Right ventricle myocardium superior (tissue), 1 donor: Measurements from ENCODE around the gene CACNA1C. TPM values are rescaled to one million over a fixed set of nuclear protein-coding genes. Genes with fewer than 3 reads are reported as not detected.
"Not testable (repeated sequence)": the region's sequence is repeated elsewhere in the genome, so short reads cannot be mapped to it uniquely, and the experiment has no call there.

ENCODE experiments used
- ATAC-seq: fragments of 200-7000 bp; cut with Tn5 transposase; one replicate; pipeline ENCODE4 v1.9.1; 2020; ENCODE audit warnings: mild to moderate bottlenecking; ENCODE audit not compliant: poor library complexity
- DNase-seq: peaks from one replicate; pipeline ENCODE4 v3.0.0-alpha.2; 2020
- intact Hi-C: fragments of 100-400 bp; cut with DNase I; formaldehyde crosslinking; loops from one replicate; pipeline ENCODE4 v1.11.2; 2022
- total RNA-seq: library from RNA; stranded (reverse); fragmentation: NEBNext Ultra II Directional; extraction: Animal tissue kit (Norgen Biotek cat#: 25700); gene quantifications from one replicate; pipeline ENCODE4 v1.2.1, GENCODE V29; 2021
- donor health status: DM: no; HTN: yes; CAD: no; lungs with severe emphysema.

Gene CACNA1C
- total RNA-seq, 1 donor from 2014 or later, result 151 TPM

DNA sequence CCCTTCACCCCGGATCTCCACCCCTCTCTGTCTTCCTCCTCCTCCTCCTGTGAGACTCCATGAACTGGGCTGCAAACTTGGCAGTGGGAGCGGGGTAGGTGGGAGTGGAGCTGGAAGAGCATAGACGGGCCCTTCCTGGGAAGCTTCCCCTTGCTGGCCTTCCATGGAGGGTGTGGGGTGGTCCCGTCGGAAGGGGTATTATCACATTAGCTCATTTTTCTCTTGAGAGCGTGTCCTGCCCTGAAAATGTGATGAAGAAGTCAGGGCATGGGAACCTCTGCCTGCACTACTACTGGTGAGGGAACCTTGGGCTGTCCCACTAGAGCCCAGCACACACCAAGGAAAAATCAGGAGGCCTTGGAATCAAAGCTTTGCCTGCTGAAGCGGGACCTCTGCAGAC, 66.5 kb downstream of the CACNA1C start:
- ATAC-seq (no peak), DNase-seq (no peak)
- intact Hi-C loops, result no loop called here

DNA sequence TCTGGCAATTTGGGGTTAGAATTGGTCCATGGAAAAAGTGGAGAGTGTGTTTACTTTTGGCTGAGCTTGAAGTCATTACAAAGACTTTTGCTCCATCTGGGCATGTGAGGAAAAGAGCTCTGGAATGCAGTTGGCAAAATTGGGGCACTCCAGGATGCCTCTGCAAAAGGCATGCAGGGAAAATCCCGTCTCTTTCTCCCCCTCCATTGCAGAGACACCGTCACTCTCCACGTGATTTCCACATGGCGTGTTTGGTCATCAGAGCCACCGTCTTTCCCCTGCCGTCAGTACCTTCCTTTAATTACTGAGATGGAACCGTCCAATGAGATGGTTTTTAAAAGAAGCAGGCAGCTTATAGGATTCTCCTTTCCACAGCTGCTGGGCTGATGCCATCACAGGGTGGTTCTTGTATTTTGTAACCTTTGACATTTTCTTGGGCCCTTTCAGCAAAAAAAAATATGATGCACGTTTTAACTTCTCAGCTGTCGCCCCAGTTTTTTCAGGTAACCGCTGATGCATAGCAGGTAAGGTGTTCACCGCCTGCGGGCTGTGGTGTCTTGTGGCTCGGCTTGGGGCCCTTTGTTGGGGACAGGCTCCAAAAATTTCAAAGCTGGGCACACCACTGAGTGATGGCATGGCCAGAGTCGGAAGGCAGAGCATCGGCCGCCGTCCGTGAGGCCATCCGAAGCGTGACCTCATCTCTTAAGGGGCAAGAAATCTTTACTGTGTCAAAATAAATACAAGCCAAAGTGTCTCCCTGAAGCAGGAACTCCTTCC, 68.4 kb downstream of the CACNA1C start:
- ATAC-seq (no peak), DNase-seq (no peak)
- intact Hi-C loops, result no loop called here

DNA sequence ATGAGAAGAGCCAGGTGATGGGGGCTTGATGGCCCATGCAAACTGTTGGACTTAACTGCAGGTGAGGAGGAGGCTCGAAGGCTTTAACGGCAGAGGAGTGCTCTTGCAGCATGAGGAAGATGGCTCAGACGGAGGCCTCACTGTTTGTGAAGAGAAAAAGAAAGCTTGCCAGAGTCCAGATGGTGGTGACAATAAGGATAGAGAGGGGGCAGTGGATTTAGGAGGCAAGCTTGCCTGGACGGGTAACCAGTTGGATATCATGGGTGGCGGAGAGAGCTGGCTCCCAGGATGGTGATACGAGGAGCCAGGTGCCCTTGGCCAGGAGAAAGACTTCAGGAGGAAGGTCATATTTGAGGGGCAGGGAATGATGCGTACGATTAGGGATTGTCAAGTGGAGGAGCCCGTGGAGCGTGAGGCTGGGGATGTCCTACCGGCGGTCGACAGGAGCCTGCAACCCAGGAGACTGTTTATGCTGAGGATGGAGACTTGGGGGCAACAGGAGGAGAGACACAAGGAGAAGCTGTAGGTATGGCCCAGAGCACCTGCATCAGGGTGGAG, 71.8 kb downstream of the CACNA1C start:
- ATAC-seq (no peak), DNase-seq (no peak)
- intact Hi-C loops, result no loop called here

GRCh38 chr12:2125651-2126522, 73.1 kb downstream of the CACNA1C start:
- no peak for ATAC-seq
- intact Hi-C loops, result no loop called here
- no peak for DNase-seq

- DNase-seq (no peak), ATAC-seq (peak; percentile 24)
- intact Hi-C loops, result no loop called here
Measured at GRCh38 chr12:2126676-2127406, 74.1 kb downstream of the CACNA1C start.

DNA sequence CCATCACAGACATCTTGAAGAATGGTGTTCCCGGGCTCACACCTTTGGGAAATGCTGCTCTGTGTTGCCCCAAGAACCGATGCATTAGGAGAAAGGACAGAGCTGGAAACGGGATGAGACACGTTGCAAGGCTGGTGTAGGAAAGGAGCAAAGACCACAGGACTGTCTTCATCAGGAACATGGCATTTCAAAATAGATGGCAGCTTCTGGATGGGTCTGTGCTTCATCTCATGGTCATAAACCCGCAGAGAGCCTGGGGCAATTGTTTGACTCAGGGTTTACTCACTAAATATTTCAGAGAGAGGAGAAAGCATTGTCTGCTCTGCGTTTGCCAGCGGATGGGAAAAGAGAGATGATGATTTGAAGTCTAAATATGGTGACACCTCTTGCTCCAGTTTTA, 76.3 kb downstream of the CACNA1C start:
- no peak for DNase-seq
- ATAC-seq, result no peak
- intact Hi-C loops, result no loop called here

GRCh38 chr12:2135661-2136418, 83.1 kb downstream of the CACNA1C start:
- DNase-seq, intact Hi-C loops, ATAC-seq: not testable (repeated sequence)

DNA sequence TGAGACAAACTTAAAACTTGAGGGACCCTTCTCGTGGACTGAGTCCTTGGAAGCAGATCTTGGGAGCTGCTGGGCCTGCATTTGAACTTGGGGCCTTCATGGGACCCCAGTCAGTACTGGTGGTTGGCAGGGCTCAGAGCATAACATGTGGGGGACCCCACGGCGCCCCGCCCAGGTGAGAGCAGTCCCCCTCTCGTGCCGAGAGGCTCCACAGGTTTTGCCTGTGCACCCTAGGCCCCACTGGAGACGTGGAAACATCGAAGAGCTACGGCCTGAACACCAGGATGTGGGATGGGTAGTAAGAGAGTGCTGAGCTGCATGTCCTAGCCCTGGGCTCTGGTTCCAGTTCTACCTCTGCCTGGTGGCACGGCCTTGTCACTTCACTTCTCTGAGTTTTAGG, 84.1 kb downstream of the CACNA1C start:
- peak; percentile 4 for ATAC-seq
- intact Hi-C loops, result no loop called here
- DNase-seq, result no peak

DNA sequence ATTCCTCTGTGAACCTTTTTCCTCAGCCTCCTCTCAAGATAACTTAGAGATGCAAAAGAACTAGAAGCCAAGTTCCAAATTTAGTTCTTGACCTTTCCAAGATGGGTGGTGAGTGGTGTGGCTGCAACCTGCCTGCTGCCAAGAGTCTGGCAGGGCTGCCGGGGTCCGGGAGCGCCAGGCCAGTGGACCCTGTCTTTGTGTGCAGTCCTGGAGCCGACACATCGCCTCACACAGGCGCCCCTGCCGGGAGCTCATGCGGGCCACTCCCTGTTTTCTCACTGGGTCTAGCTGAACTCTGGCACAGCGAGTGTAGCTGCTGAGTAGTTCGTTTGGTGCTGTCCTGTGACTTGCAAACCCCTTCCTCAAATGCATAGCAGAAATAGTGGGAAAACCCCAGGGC, 84.9 kb downstream of the CACNA1C start:
- DNase-seq (no peak), ATAC-seq (peak; percentile 45)
- intact Hi-C loops, result no loop called here

DNA sequence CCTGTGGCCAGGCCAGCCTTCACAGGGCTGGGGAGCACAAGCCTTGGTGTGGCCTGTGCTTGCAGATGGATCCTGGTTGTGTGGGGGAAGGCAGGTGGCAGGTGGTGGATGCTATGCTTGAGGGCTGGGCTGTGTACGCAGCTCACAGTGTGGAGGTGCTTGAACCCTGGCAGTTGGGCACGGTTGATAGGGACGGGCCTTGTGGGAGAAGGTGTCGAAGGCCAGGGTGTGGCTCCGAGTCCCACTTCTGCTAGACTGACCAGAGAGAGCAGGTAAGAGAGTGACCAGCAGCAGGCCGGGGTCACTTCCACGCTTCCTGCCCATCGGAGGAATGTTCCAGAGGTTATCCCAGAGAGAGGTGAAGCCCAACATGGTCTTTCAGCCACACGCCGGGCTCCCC, 85.5 kb downstream of the CACNA1C start:
- intact Hi-C loops, result no loop called here
- DNase-seq (no peak), ATAC-seq (no peak)

DNA sequence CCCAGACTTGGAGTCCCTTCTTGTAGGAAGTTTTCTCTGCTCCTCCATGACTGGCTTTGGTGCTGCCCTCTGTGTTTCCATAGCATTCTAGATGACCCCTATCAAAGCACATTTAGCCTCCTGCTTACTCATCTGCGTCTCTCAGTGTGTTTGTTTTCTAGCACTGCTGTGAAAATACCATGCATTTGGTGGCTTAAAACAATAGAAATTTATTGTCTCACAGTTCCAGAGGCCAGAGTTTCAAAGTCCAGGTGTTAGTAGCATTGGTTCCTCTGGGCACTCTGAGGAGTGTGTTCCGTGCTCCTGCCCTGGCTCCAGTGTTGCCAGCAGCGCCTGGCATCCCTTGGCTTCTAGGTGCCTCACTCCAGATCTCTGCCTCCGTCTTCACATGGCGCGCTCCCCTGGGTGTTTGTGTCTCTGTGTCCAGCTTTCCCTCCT, 86.1 kb downstream of the CACNA1C start:
- intact Hi-C loops, result no loop called here

DNA sequence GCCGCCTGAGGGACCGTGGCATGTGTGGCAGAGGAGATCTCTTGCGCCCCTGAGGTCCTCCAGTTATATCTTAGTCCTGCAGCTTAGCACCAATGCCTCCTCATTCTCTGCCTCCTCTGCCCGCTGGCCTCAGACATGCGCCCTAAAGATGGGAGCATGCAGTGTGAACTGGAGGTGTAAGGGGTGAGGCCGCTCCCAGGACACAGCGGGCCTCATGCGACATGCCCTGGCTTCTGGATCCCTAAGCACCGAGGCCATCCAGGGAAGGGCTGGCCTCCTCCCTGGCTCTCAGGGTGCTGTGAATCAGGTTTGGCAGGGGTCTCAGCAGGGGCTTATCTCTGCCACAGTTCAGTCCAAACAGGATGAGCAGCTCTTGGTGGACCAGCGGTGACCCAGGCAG, 86.9 kb downstream of the CACNA1C start:
- no peak for ATAC-seq
- no peak for DNase-seq
- intact Hi-C loops, result no loop called here

More for the DNA sequence above, 86.1 kb downstream of the CACNA1C start:
- DNase-seq (no peak), ATAC-seq (no peak)

DNA sequence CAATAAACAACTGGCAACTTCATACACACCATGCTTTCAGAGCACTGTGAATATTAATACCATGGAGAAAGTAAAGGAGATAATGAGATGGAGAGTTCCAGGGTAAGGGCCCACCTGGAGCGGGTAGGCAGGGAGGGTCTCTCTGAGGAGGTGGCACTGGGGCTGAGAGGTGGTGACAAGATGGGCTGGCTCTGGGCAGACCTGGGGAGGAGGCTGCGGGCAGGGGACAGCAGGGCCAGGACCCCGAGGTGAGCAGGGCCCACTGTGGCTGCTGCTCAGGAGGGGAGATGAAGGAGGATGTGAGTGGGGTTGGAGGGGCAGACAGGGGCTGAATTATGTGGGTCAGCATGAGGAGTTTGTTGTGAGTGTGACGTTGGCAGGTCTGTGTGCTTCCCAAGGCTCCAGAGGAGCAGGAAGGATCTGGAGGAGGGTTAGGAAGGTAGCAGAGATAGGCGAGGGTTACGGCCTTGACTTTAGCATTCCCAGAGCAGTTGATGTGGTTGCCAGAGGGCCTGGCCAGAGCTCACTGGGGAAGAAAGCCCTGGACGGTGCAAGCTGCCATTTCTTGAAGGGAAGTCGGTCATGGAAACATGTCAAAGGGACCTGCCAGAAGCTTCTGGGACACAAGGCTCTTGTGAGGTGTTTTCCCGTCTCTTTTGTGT, 88.2 kb downstream of the CACNA1C start:
- ATAC-seq, result peak; percentile 31
- intact Hi-C loops, result no loop called here
- no peak for DNase-seq

- DNase-seq (no peak), ATAC-seq (peak; percentile 55)
- intact Hi-C loops, result no loop called here
Measured at GRCh38 chr12:2142068-2142467, 89.3 kb downstream of the CACNA1C start.

DNA sequence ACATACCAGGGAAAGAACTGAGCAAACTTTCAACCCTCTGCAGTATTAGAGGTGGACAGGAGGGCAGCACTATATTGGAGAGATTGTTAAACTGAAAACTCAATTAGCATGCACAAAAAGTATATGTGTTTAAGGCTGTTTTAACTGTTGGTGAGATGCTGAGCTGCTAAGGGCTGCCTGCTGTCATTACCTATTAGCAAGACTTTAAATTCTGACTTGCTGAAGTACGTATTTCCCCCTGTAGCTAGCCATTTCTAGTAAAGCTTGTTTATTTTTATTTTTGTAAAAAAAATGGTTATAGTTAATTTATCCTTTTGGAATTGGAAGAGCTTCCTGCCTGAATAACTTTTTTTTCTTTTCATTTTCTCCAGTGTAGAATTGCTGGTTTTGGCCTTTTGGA, 92.2 kb downstream of the CACNA1C start:
- ATAC-seq, result no peak

GRCh38 chr12:2145433-2145998, 92.7 kb downstream of the CACNA1C start:
- intact Hi-C loops, result no loop called here
- no peak for DNase-seq
- ATAC-seq, result no peak

More for the DNA sequence above, 92.2 kb downstream of the CACNA1C start:
- intact Hi-C loops, result no loop called here
- no peak for DNase-seq

DNA sequence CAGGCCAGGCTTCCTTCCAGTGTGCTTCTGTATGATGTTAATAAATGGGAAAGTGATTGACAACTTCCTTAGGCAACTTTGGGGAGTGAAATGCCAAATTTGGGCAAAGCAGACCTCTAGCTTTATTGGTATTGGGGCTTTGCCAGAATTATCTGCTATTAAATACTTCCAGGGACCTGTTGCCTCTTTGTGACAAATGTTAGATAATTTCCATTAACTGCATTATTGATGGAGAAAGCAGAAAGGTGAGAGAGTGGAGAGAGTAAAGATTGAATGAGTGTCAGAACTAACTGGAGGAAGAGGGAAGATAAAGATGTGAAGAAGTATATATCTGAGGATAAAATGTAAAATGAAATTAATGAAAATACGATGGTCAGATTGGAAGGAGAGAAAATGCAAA, 94.5 kb downstream of the CACNA1C start:
- intact Hi-C loops, result no loop called here
- no peak for ATAC-seq

More for the DNA sequence above, 94.5 kb downstream of the CACNA1C start:
- DNase-seq, result no peak
